Measurements from ENCODE around the gene TPO. TPM values are rescaled to one million over a fixed set of nuclear protein-coding genes. Genes with fewer than 3 reads are reported as not detected.
A peak's percentile ranks its signal among the peaks of the same experiment; 100 is the strongest.

The TPO gene
- total RNA-seq, 1 experiment from 2014 or later: not detected

DNA sequence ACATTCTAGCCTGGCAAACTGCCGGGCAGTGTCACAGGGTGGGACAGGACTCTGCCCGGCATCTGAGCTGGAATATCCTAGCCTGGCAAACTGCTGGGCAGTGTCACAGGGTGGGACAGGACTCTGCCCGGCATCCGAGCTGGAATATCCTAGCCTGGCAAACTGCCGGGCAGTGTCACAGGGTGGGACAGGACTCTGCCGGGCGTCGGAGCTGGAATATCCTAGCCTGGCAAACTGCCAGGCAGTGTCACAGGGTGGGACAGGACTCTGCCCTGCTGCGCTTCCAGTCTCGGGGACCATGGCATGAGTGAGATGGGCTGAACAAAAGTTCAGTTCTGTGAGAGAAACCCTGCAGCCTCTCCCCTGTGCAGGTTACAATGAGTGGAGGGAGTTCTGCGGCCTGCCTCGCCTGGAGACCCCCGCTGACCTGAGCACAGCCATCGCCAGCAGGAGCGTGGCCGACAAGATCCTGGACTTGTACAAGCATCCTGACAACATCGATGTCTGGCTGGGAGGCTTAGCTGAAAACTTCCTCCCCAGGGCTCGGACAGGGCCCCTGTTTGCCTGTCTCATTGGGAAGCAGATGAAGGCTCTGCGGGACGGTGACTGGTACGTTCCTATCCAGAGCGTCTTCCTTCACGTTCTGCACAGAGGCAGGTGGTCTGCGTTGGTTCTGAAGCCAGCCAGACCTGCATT, 80.3 kb downstream of the TPO start (continued):
- TF ChIP-seq AR (CRISPR knock-in tag; IDR thresholded peaks at IDR 0.05): no peak
- no peak for TF ChIP-seq PRDM15 (CRISPR knock-in tag; IDR thresholded peaks at IDR 0.05)
- no peak for TF ChIP-seq ZNF317 (CRISPR knock-in tag; IDR thresholded peaks at IDR 0.05; ENCODE audit: borderline replicate concordance, low read depth)
- no peak for TF ChIP-seq ZNF396 (CRISPR knock-in tag; IDR thresholded peaks at IDR 0.05; ENCODE audit: borderline replicate concordance)
- TF ChIP-seq FOXK1 (CRISPR knock-in tag; IDR thresholded peaks at IDR 0.05): no peak
- TF ChIP-seq CBFB (CRISPR knock-in tag; IDR thresholded peaks at IDR 0.05; ENCODE audit: low read depth): no peak
- no peak for TF ChIP-seq AFF4 (CRISPR knock-in tag; IDR thresholded peaks at IDR 0.05; ENCODE audit: borderline replicate concordance)
- TF ChIP-seq TP53 (CRISPR knock-in tag; IDR thresholded peaks at IDR 0.05): no peak
- TF ChIP-seq NR3C1 (CRISPR knock-in tag; conservative IDR thresholded peaks at IDR 0.05; ENCODE audit: low read depth): no peak

- Mint-ChIP-seq H3K27ac (no peak overlapping the region), H3K36me3 (no peaks in the 10 kb centered on the region), H3K27me3 (ENCODE audit: low read depth) (no peaks in the 10 kb centered on the region), H3K4me3 (no peak overlapping the region), H3K4me1 (peaks cover 8% of the 10 kb centered on the region; the same call in 1 of the 2 replicates), H3K9me3 (no peaks in the 10 kb centered on the region)
- DNase-seq (ENCODE audit: low spot score): peak; percentile 9
- POLR2A ChIA-PET: no interaction called here
- CTCF ChIA-PET: interaction anchor here (1.3 kb wide), 1 partner anchor 56 kb away, joined by 4 read pairs; no protein-coding TSS in a partner anchor
- no peak for ATAC-seq
- no peak for TF ChIP-seq ZNF423 (CRISPR knock-in tag; IDR thresholded peaks at IDR 0.05)
- TF ChIP-seq IRF1 (CRISPR knock-in tag; IDR thresholded peaks at IDR 0.05): no peak
Observed at GRCh38 chr2:1494257-1494656, 81.0 kb downstream of the TPO start.

GRCh38 chr2:1494906-1495305, 81.6 kb downstream of the TPO start:
- Mint-ChIP-seq H3K27me3 (ENCODE audit: low read depth) (no peaks in the 10 kb centered on the region), H3K9me3 (no peaks in the 10 kb centered on the region), H3K4me1 (peaks cover 6% of the 10 kb centered on the region; the same call in 1 of the 2 replicates), H3K4me3 (no peak overlapping the region), H3K36me3 (no peaks in the 10 kb centered on the region), H3K27ac (no peak overlapping the region)
- no peak for ATAC-seq
- POLR2A ChIA-PET: no interaction called here
- CTCF ChIA-PET: interaction anchor here (0.8 to 3.2 kb wide), 2 partner anchors 56 to 444 kb away, joined by 3 to 8 read pairs; no protein-coding TSS in a partner anchor
- DNase-seq (ENCODE audit: low spot score): peak; percentile 1
- TF ChIP-seq ZBTB21 (CRISPR knock-in tag; IDR thresholded peaks at IDR 0.05; ENCODE audit: borderline replicate concordance): no peak
- TF ChIP-seq EMX1 (CRISPR knock-in tag; IDR thresholded peaks at IDR 0.05): no peak
- TF ChIP-seq, protein P1, sequence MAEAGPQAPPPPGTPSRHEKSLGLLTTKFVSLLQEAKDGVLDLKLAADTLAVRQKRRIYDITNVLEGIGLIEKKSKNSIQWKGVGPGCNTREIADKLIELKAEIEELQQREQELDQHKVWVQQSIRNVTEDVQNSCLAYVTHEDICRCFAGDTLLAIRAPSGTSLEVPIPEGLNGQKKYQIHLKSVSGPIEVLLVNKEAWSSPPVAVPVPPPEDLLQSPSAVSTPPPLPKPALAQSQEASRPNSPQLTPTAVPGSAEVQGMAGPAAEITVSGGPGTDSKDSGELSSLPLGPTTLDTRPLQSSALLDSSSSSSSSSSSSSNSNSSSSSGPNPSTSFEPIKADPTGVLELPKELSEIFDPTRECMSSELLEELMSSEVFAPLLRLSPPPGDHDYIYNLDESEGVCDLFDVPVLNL (CRISPR knock-in tag; IDR thresholded peaks at IDR 0.05; ENCODE audit: borderline replicate concordance, low read depth): no peak
- TF ChIP-seq ZNF138 (CRISPR knock-in tag; conservative IDR thresholded peaks at IDR 0.05): no peak
- TF ChIP-seq TEAD4 (CRISPR knock-in tag; IDR thresholded peaks at IDR 0.05): no peak
- TF ChIP-seq, protein P2, sequence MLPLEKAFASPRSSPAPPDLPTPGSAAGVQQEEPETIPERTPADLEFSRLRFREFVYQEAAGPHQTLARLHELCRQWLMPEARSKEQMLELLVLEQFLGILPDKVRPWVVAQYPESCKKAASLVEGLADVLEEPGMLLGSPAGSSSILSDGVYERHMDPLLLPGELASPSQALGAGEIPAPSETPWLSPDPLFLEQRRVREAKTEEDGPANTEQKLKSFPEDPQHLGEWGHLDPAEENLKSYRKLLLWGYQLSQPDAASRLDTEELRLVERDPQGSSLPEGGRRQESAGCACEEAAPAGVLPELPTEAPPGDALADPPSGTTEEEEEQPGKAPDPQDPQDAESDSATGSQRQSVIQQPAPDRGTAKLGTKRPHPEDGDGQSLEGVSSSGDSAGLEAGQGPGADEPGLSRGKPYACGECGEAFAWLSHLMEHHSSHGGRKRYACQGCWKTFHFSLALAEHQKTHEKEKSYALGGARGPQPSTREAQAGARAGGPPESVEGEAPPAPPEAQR (CRISPR knock-in tag; IDR thresholded peaks at IDR 0.05): no peak
- TF ChIP-seq ZNF671 (CRISPR knock-in tag; IDR thresholded peaks at IDR 0.05): no peak
- TF ChIP-seq OVOL2 (CRISPR knock-in tag; IDR thresholded peaks at IDR 0.05; ENCODE audit: borderline replicate concordance): no peak
